ENCODE measurements around the gene ENTHD1.

- TF ChIP-seq CTCF (IDR thresholded peaks at IDR 0.05; ENCODE audit: poor library complexity, severe bottlenecking) (no peak), POLR2AphosphoS5 (IDR thresholded peaks at IDR 0.05) (no peak), MXI1 (conservative IDR thresholded peaks at IDR 0.05; ENCODE audit: poor library complexity, severe bottlenecking) (no peak), EZH2 (IDR thresholded peaks at IDR 0.05; ENCODE audit: borderline replicate concordance, insufficient read depth, low read length, poor library complexity, severe bottlenecking) (no peak), REST (IDR thresholded peaks at IDR 0.05; ENCODE audit: borderline replicate concordance) (no peak), RAD21 (conservative IDR thresholded peaks at IDR 0.05) (no peak), TAF1 (IDR thresholded peaks at IDR 0.05; ENCODE audit: low read depth) (no peak), EP300 (conservative IDR thresholded peaks at IDR 0.05; ENCODE audit: poor library complexity, severe bottlenecking) (no peak), SMC3 (conservative IDR thresholded peaks at IDR 0.05; ENCODE audit: poor library complexity) (no peak)
Measured at GRCh38 chr22:39856588-39856987, 37.0 kb downstream of the ENTHD1 start.
